Thoracic aorta (tissue), 2 donors: ENCODE results near the gene MRPL23. TPM values are rescaled to one million over a fixed set of nuclear protein-coding genes. Genes with fewer than 3 reads are reported as not detected.

Source experiments
- ATAC-seq: fragments of 150-250 bp; one replicate; pipeline ENCODE4 v1.8.0; 2017; ENCODE audit warnings: low read depth; ENCODE audit not compliant: insufficient number of reproducible peaks, low FRiP score
- DNase-seq: peaks from one replicate; pipeline ENCODE4 v3.0.0-alpha.2; 2020; ENCODE audit warnings: low spot score
- H3K27ac ChIP-seq, 2 donors: fragments of 200-600 bp; sonication (generic); 1 replicate in 1 of 2; 2 replicates in 1 of 2; pipeline ENCODE4 v1.5.1; 2016; ENCODE audit warnings: mild to moderate bottlenecking in 2 of 2, moderate library complexity in 2 of 2
- H3K27me3 ChIP-seq: fragments of 200-600 bp; sonication (generic); replicated peaks from 2 replicates; pipeline ENCODE4 v1.6.0; 2016; ENCODE audit warnings: mild to moderate bottlenecking; ENCODE audit not compliant: insufficient read depth
- H3K36me3 ChIP-seq: fragments of 200-600 bp; sonication (generic); one replicate; pipeline ENCODE4 v1.5.1; 2016
- H3K4me1 ChIP-seq, 2 donors: fragments of 200-600 bp; sonication (generic); 1 replicate in 1 of 2; 2 replicates in 1 of 2; pipeline versions ENCODE4 v1.5.1 to v1.6.0; 2016; ENCODE audit warnings: low read depth in 2 of 2, mild to moderate bottlenecking in 1 of 2; ENCODE audit not compliant: control insufficient read depth in 1 of 2
- H3K4me3 ChIP-seq: fragments of 200-600 bp; sonication (generic); 2 replicates; pipeline ENCODE4 v1.5.1; 2016; ENCODE audit warnings: mild to moderate bottlenecking
- H3K9me3 ChIP-seq: fragments of 200-600 bp; sonication (generic); 2 replicates; pipeline ENCODE4 v1.5.1; 2016
- total RNA-seq, 2 donors: library from RNA; depleted of rRNA; stranded (reverse); fragments of >200 nt; gene quantifications; one replicate each; pipeline versions ENCODE4 v1.1.0 to v1.2.3, GENCODE V29; 2016
- TF ChIP-seq, protein P1 (sequence below): fragments of 200-600 bp; sonication (generic); IDR thresholded peaks from one replicate; pipeline ENCODE4 v1.5.1; 2019; ENCODE audit warnings: antibody characterized with exemption

MRPL23 gene
- total RNA-seq, 2 donors from 2014 or later, result 59.8 to 136 TPM

DNA sequence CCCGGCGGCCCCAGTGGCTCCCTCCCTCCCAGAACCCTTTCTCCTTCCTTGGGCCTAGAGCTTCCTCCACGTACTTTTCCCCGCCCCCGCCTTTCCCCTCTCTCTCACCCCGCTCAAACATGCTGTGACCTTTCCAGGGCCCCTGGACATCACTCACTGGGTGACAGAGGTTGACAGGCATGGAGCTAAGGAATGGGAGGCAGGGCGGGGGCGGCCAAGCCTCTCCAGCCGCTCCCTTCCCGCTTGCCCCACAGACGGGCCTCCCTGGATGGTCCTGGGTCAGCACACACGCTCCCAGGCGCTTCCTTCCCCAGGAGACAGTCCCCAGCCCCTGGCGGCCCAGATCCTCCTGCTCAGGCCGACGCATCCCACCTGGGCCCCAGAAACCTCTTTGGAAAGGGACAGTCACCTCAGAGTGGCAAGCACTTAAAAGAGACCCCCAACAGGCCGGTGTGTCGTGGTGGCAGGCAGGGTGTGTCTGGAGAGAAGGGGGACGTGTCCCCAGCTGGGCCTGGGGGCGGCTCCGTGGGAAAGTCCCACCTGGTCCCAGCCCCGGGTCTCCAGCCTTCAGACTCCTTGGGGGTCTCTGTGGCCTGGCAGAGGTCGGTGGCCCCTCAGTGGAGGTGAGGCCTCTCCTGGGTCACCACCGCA is 41.7 kb downstream of the MRPL23 start:
- no peaks in the 10 kb centered on the region for H3K36me3 ChIP-seq
- TF ChIP-seq, protein P1, sequence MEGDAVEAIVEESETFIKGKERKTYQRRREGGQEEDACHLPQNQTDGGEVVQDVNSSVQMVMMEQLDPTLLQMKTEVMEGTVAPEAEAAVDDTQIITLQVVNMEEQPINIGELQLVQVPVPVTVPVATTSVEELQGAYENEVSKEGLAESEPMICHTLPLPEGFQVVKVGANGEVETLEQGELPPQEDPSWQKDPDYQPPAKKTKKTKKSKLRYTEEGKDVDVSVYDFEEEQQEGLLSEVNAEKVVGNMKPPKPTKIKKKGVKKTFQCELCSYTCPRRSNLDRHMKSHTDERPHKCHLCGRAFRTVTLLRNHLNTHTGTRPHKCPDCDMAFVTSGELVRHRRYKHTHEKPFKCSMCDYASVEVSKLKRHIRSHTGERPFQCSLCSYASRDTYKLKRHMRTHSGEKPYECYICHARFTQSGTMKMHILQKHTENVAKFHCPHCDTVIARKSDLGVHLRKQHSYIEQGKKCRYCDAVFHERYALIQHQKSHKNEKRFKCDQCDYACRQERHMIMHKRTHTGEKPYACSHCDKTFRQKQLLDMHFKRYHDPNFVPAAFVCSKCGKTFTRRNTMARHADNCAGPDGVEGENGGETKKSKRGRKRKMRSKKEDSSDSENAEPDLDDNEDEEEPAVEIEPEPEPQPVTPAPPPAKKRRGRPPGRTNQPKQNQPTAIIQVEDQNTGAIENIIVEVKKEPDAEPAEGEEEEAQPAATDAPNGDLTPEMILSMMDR, result no peak
- no peak overlapping the region for H3K27ac ChIP-seq
- DNase-seq (no peak), ATAC-seq (no peak)
- H3K4me1 ChIP-seq, result no peaks in the 10 kb centered on the region
- no peak overlapping the region for H3K4me3 ChIP-seq
- no peaks in the 10 kb centered on the region for H3K27me3 ChIP-seq
- no peaks in the 10 kb centered on the region for H3K9me3 ChIP-seq

DNA sequence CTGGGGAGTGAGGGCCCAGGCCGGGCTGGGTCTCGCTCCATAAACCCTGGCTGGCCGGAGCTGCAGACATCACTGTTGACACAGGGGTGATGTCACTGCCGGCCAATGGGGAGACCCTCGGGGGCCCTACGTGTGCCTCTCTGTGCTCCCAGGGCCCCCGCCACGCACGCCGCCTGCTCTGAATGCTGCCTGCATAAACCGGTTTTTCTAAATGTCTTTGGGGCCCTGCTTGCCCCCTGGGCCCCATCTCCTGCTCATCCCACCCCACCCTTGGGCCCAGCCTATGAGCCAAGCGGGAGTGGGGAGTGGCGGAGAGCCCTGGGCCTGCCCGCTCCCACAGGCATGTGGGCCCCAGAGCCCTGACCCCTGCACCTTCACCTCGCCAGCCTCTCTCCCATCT is 42.8 kb downstream of the MRPL23 start:
- Histone ChIP-seq H3K27ac (no peak overlapping the region), H3K27me3 (no peaks in the 10 kb centered on the region), H3K36me3 (no peaks in the 10 kb centered on the region), H3K4me3 (no peak overlapping the region), H3K9me3 (no peaks in the 10 kb centered on the region), H3K4me1 (no peaks in the 10 kb centered on the region)
- ATAC-seq (no peak), DNase-seq (no peak)
- TF ChIP-seq, protein P1, result no peak

DNA sequence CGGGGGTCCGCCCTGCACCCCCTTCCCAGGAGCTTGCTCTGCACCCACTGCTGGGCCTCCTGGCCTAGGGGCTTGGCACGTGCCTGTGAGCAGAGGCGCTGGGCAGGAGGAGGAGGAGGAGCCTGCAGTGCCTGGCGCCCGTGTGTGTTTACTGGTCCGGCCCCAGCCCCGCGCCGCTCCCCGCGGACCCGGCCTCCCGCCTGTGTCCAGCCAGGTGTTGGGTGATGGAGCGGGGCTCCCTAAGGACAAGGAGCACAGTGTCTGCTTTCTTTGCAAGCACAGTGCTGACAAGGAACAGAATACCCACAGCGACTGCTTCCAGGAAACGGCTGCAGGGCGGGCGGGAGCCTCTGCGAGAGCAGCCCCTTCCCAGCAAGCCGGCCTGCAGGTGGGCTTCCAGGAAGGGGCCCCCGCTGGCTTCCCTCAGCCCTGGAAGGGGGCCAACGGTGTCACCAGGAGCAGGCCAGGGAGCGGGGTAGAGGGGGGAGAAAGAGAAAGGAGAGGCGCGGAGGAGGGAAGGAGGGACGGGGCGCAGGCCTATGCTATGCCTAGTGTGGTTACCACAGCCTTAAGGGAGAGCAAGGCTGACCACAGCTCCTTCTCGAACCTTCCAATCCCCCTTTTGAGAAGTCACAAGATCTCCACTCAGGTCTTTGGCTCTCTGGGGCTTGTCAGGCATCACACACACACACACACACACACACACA is 43.9 kb downstream of the MRPL23 start:
- DNase-seq (no peak), ATAC-seq (no peak)
- Histone ChIP-seq H3K4me1 (no peaks in the 10 kb centered on the region), H3K27ac (no peak overlapping the region), H3K4me3 (no peak overlapping the region), H3K27me3 (no peaks in the 10 kb centered on the region), H3K36me3 (no peaks in the 10 kb centered on the region), H3K9me3 (no peaks in the 10 kb centered on the region)
- TF ChIP-seq, protein P1, result no peak

DNA sequence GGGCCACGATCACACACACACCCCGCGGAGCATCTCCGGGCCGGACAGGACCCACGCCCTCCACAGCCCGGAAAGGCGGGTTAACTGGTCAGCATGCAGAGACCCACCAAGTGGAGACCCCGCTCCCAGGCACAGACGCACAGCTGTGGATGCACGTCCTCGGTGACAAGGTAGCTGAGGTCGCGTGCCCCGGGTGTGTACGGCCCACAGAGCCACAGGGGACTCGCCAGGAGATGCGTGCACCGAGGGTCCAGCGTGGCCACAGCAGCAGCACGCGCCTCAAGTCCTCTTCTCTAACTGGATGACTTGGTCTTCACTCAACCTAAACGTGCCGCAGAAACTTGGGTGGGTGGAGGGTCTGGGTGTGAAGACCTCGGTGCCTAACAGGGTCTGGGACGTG is 45.0 kb downstream of the MRPL23 start:
- no peaks in the 10 kb centered on the region for H3K4me1 ChIP-seq
- no peak overlapping the region for H3K4me3 ChIP-seq
- DNase-seq, result no peak

DNA sequence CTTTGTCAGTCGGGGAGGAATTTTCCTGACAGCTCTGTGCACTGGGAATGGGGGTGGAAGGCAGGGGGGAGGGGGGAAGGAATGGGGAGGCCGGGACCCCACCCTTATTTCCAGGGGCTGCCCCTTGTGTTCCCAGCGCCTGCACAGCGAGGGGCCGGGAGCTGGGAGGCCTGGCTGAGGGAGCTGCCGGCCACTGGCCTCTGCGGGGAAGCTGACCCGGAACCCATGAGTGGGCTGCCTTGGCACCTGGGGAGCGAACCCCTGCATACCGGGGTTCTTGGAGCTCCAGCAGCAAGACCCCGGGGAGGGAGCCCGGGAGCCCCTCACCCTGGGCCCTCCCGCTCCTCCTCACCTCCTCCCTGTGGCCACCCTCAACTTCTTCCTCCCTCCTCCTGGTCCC is 47.0 kb downstream of the MRPL23 start:
- Histone ChIP-seq H3K27me3 (no peaks in the 10 kb centered on the region), H3K27ac (no peak overlapping the region), H3K36me3 (no peaks in the 10 kb centered on the region), H3K4me3 (no peak overlapping the region), H3K4me1 (no peaks in the 10 kb centered on the region), H3K9me3 (no peaks in the 10 kb centered on the region)
- no peak for ATAC-seq
- TF ChIP-seq, protein P1, result no peak
- no peak for DNase-seq

More for the DNA sequence above, 45.0 kb downstream of the MRPL23 start:
- Histone ChIP-seq H3K27ac (no peak overlapping the region), H3K9me3 (no peaks in the 10 kb centered on the region), H3K27me3 (no peaks in the 10 kb centered on the region), H3K36me3 (no peaks in the 10 kb centered on the region)
- TF ChIP-seq, protein P1, result no peak
- ATAC-seq, result no peak
